Left renal pelvis (tissue), 4 donors: Measurements from ENCODE around the gene CCAR1. TPM values are rescaled to one million over a fixed set of nuclear protein-coding genes. Genes with fewer than 3 reads are reported as not detected.
A peak's percentile ranks its signal among the peaks of the same experiment; 100 is the strongest.
"Not testable (repeated sequence)": the region's sequence is repeated elsewhere in the genome, so short reads cannot be mapped to it uniquely, and the experiment has no call there.

Source experiments
- DNase-seq, 4 donors: peaks; one replicate each; pipeline ENCODE4 v3.0.0-alpha.2; 2013; ENCODE audit warnings: low read depth in 4 of 4, low spot score in 3 of 4
- polyA plus RNA-seq, 4 donors: library from polyadenylated mRNA; unstranded; fragments of 120-200 nt; gene quantifications; one replicate each; pipeline ENCODE4 v1.2.1, GENCODE V29; 2013; ENCODE audit not compliant: insufficient read length in 4 of 4

Gene CCAR1
- polyA plus RNA-seq, 4 donors: 98.3 to 199 (median 188) TPM

DNA sequence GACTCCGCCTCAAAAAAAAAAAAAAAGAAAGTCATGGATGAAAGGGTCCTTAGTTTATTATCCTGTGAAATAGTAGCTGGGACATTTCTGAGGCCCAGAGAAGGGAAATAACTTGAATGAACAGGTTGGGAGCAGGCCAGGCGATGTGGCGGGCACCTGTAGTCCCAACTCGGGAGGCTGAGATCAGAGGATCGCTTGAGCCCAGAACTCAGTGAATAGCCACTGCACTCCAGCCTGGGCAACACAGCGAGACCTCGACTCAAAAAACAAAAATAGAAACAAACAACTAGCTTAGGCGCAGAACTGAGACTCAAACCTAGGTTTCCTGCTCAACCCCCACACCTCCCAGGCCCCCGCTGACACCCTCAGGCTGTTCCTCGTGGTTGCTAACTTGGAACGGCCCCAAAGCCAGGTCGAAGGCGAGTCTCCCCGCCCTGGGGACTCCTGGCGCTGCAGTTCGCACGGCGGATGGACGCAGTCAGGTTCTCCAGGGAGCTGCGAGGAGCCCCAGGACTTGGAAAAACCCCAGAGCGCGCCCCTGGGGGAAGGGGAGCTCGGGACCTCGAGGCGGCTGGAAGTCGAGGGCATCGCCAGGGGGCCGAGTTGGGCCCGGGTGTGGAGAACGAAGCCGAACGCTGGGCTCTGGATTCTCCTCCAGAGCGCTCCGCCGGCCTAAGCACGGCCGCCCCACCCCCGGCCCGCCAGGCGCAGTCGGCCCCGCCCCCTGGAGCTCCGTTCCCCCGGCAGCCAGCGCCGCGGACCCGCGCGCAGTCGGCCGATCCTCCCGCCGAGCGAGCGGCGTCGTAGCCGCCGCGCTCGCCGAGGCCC is 105.9 kb downstream of the CCAR1 start, which contains the start of gene STOX1:
Gene STOX1 (plus strand): TSS at position 768 of the 828 bp plus-strand sequence. CDS start 93 bp downstream, outside the sequence.
- peak; percentile 51 to 66 (median 55) for DNase-seq

DNA sequence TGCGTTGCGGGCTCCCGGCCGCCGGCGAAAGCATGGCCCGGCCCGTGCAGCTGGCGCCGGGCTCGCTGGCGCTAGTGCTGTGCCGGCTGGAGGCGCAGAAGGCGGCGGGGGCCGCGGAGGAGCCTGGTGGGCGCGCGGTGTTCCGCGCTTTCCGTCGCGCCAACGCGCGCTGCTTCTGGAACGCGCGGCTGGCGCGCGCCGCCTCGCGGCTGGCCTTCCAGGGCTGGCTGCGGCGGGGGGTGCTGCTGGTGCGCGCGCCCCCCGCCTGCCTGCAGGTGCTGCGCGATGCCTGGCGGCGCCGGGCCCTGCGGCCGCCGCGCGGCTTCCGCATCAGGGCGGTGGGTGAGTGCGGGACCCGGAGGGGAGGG is 106.5 kb downstream of the CCAR1 start:
- DNase-seq: not testable (repeated sequence)

DNA sequence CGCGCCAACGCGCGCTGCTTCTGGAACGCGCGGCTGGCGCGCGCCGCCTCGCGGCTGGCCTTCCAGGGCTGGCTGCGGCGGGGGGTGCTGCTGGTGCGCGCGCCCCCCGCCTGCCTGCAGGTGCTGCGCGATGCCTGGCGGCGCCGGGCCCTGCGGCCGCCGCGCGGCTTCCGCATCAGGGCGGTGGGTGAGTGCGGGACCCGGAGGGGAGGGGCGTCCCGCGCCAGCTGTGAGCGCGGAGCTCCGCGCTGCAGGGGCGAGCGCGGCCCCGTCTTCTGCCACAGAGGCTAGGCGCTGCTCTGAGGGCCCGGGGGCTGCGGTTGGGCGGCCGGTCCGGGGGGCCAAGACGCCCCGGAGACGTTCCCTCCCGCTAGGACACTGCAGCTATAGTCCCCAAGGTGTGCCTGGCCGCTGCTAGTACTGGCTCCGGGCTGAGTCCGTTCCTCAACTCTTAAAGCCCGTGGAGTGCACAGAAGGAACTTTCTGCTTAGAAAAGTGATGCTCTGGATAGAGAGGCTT is 107.1 kb downstream of the CCAR1 start:
- DNase-seq: peak in 1 of 4 donors; percentile 7

DNA sequence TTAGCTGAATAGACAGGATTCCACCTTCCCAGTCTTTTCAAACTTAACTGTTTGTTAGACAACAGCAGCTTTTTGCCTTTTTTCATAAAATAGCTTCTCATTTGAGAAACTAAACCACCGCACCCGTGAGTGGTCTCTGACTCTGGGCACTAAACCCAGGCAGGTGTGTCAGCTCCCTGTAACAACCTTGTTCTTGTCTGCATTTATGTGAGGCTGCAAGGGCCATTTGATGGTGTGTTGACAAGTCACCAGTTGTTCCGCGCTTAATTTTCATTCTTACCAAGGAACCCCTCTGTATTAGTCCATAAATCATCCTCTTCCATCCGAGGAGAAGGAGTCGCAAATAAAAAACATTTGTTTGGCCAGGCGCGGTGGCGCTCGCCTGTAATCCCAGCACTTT is 107.8 kb downstream of the CCAR1 start:
- no peak for DNase-seq

DNA sequence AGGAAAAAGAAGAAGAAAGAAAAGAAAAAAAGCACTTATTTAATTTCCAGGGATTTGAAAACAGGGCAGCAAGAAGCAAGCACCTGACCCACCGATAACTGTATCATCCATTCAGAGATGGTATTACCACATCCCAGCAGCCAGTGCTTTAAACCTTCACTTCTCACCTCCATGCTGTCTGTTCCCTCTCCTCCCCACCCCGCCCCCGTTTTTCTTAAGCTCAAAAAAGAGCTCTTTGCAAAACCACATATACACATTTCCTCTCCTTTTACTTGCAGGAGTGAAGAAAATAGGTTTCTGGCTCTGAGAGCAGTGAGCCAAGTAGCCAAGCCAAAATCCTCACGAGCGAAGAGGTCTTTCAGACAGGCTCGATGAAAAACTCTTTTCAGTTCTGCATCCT is 108.5 kb downstream of the CCAR1 start:
- DNase-seq: no peak

DNA sequence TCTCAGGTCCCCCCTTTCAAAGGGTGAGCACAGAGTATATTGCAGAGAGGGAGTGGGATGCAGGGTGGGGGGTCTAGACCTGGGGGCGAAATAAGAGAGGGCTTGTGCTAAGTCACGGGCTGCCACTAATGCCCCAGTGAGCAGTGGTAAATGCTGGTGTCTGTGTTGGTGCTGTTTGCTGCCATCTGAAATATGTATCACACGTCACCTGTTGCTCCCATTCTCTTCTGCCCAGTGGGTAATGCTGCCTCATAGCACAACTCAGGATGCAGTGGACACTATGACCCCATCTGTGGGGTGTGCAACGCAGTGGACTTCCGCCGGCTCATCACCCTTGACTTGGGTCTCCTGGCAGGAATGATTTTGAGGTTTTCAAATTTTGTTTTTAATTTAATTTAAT is 108.9 kb downstream of the CCAR1 start:
- DNase-seq: no peak

DNA sequence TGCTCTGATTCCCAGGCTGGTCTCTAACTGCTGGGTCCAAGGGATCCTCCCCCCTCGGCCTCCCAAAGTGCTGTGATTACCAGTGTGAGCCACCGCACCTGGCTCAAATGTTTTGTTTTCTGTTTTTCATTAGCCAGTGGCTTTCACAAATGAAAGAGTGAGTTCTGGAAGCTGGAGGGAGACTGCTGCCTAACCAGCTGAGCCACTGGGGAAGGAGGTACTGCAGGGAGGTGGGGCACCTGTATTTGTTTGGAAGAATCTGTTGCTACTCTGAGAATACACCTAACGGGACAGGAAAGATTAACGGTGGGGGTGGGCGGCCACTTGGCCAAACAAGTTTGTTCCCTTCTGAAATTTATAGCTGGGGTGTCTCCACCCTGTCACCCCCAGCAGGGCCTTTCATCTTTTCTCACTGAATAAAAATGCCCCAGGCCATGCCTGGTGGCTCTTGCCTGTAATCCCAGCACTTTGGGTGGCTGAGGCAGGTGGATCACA is 111.0 kb downstream of the CCAR1 start:
- DNase-seq: no peak

DNA sequence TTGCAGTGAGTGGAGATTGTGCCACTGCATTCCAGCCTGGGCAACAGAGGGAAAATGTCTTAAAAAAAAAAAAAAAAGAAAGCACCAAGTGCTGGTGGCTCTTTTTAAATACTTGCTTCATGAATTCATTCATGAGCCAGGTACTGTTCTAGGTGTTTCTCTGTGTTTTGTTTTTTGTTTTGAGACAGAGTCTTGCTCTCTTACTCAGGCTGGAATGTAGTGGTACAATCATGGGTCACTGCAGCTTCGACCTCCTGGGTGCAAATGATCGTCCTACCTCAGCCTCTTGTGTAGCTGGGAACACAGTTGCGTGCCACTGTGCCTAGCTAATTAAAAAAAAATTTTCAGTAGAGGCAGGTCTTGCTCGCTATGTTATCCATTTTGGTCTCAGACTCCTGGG is 111.6 kb downstream of the CCAR1 start:
- DNase-seq: no peak

DNA sequence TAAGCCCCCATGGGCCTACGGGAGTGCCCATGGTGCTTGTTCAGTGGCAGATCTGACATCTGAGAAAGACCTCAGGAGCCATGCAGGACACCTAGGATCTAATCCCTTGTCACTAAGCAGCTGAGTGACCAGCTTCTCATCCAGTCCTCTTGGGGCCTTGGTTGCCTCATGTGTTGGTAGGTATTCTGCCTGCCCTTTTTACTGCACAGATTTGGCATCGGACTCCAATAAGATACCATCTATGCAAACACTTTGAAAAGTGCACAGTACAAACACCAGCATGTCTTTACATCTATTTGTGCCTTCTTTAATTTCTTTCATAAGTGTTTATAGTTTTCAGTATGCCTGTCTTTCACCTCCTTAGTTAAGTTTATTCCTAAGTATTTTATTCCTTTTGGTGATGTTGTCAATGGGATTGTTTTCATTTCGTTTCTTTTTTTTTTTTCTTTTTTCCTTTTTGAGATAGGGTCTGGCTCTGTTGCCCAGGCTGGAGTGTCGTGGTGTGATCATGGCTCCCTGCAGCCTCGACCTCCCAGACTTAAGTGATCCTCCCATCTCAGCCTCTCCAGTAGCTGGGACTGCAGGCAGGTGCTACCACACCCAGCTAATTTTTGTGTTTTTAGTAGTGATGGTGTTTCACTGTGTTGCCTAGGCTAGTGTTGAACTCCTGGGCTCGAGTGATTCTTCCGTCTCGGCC is 116.7 kb downstream of the CCAR1 start:
- DNase-seq: no peak

DNA sequence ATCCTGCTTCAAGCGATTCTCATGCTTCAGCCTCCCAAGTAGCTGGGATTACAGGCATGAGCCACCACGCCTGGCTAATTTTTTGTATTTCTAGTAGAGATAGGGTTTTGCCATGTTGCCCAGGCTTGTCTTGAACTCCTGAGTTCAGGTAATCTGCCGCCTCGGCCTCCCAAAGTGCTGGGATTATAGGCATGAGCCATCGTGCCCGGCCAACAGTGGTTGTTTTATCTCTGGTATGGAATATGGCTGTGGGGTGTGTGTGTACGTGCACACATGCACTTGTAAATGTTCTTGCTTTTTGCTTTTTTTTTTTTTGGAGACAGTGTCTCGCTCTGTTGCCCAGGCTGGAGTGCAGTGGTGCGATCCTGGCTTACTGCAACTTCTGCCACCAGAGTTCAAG is 119.6 kb downstream of the CCAR1 start:
- DNase-seq: not testable (repeated sequence)

Other genes starting within 250 kb of the CCAR1 start
- 10 to 100 TPM in 3 of 4 donors, 1 to 10 TPM in 1; 6.8 to 13.3 (median 13.1) TPM for gene DNA2, start 249.3 kb upstream of the CCAR1 start, polyA plus RNA-seq
- 10 to 100 TPM; 15.1 to 20.9 (median 17.9) TPM for gene SLC25A16, start 193.7 kb upstream of the CCAR1 start, polyA plus RNA-seq
- gene TET1, start 160.9 kb upstream of the CCAR1 start, polyA plus RNA-seq: 10 to 100 TPM in 3 of 4 donors, 1 to 10 TPM in 1; 9.5 to 15.1 (median 11.7) TPM
- gene STOX1, start 106.3 kb downstream of the CCAR1 start, polyA plus RNA-seq: 10 to 100 TPM in 2 of 4 donors, 1 to 10 TPM in 2; 6.2 to 14.7 (median 10.5) TPM
- gene DDX50, start 180.1 kb downstream of the CCAR1 start, polyA plus RNA-seq: 10 to 100 TPM; 60.7 to 74.6 (median 66.1) TPM
- 10 to 100 TPM; 42.5 to 65.1 (median 55.7) TPM for gene DDX21, start 234.9 kb downstream of the CCAR1 start, polyA plus RNA-seq